ENCODE results near the gene DLK2. TPM values are rescaled to one million over a fixed set of nuclear protein-coding genes. Genes with fewer than 3 reads are reported as not detected.
"Not testable (repeated sequence)": the region's sequence is repeated elsewhere in the genome, so short reads cannot be mapped to it uniquely, and the experiment has no call there.

DLK2 gene
- total RNA-seq, 1 donor from 2014 or later = 4.8 TPM

DNA sequence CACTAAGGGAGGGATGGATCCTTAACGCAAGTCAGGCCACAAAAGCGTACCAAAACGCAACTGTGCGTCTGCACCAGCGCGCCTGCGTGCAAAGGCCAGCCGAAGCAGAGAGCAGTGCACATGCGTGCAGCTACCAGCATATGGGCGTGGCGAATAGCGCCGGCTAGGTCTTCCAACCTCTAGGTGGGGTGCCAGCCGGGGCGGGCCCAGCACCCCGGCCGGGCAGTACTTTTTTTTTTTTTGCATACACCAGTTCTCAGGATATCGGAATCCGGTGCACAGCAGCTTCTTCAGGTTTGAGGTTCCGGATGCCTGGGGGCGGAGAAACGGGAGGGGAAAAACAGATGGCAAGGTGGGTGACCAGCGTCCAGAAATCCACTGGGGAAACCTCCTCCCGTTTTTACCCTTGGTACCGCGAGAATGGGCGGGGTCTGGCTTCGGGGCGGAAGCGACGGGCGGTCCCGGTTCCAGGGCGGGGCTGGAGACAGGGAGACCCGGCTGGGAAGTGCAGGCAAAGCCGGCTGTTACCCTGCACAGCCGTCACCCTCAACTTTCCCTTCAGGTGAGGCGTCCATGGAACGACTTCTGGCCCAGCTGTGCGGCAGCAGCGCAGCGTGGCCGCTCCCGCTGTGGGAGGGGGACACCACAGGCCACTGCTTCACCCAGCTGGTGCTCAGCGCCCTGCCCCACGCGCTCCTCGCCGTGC lies 27.8 kb downstream of the DLK2 start, which contains the start of gene ABCC10:
ABCC10 (plus strand) TSS at position 136 of the 706 bp plus-strand sequence; CDS start at position 574, 438 bp downstream.
- peak; percentile 98 for DNase-seq (ENCODE audit: low spot score)

DNA sequence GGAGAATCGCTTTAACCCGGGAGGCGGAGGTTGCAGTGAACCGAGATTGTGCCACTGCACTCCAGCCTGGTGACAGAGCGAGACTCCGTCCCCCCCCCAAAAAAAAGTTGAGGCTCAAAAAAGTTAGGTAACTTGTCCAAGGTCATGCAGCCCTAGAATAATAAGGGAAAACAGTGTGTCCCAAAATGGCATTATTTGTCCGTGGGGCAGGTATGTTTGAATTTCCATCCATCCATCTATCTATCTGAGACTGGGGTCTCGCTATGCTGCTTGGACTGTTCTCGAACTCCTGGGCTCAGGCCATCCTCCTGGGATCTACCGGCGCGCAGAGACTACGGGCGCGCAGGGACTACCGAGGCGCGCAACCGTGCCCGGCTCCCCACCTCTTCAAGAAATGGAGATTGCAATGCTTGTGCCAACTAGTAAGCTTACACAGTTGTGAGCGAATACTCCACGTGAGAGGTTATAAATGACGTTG lies 28.4 kb downstream of the DLK2 start:
- no peak for DNase-seq (ENCODE audit: low spot score)

DNA sequence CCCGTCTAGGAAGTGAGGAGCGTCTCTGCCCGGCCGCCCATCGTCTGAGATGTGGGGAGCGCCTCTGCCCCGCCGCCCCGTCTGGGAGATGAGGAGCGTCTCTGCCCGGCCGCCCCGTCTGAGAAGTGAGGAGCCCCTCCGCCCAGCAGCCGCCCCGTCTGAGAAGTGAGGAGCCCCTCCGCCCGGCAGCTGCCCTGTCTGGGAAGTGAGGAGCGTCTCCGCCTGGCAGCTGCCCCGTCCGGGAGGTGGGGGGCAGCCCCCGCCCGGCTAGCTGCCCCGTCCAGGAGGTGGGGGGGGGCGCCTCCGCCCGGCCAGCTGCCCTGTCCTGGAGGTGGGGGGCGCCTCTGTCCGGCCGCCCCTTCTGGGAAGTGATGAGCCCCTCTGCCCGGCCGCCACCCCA lies 30.3 kb downstream of the DLK2 start:
- DNase-seq (ENCODE audit: low spot score) = not testable (repeated sequence)

DNA sequence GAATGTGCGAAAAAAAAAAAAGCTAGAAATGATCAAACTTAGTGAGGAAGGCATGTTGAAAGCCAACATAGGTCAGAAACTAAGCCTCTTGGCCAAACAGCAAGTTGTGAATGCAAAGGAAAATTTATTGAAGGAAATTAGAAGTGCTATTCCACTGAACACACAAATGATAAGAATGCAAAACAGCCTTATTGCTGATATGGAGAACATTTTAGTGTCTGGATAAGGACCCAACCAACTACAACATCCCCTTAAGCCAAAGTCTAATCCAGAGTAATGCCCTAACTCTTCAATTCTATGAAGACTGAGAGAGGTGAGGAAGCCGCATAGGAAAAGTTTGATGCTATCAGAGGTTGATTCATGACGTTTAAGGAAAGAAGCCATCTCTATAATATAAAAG lies 33.5 kb downstream of the DLK2 start:
- no peak for DNase-seq (ENCODE audit: low spot score)

DNA sequence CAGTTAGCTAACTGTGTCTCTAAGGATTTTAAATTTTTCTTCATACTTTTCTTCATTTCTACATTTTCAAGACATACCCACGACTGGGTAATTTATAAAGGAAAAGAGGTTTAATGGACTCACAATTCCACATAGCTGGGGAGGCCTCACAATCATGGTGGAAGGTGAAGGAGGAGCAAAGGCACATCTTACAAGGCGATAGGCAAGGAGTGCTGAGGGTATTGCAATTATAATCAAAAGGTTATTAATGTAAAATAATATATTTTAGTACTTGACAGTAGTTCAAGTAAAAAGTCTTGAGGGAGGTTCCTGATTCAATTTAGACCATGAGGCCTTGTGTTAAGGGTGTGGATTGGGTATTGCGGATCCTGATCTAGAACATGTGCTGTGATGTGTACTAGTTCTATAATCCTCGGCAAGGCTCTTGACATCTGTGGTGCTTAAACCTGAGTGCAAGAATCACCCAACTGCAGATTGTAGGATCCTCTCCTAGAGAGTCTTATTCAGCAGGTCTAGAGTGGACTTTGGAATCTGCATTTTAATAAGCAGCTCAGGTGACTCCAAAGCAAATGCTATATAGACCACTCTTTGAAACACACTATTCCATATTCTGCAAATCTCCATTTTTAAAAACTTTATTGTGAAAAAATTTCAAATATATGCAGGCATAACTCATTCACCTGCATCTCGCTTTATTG lies 35.2 kb downstream of the DLK2 start:
- no peak for DNase-seq (ENCODE audit: low spot score)

DNA sequence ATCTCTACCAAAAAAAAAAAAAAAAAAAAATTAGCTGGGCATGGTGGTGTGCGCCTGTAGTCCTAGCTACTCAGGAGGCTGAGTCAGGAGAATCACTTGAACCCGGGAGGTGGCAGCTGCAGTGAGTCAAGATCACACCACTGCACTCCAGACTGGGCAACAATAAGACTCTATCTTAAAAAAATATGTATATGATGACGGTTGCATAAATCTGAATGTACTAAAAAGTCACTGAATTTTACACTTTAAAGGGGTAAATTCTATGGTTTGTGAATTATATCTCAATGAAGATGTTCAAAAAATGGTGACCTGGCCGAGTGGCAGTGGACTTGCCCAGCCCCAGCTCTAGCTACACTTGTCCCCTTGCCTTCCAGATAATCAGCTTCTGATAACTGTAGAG lies 38.4 kb downstream of the DLK2 start:
- DNase-seq (ENCODE audit: low spot score) = no peak

DNA sequence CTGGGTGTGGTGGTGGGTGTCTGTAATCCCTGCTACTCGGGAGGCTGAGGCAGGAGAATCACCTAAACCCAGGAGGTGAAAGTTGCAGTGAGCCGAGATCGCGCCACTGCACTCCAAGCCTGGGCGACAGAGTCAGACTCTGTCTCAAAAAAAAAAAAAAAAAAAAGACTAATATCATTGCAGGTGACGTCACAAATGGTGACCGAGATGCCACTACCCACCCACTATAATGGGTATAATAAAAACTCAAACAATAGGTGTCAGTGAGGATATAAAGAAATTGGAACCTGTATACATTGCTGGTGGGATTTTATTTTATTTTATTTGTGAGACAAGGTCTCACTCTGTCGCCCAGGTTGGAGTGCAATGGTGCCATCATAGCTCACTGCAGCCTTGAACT lies 40.1 kb downstream of the DLK2 start:
- not testable (repeated sequence) for DNase-seq (ENCODE audit: low spot score)

DNA sequence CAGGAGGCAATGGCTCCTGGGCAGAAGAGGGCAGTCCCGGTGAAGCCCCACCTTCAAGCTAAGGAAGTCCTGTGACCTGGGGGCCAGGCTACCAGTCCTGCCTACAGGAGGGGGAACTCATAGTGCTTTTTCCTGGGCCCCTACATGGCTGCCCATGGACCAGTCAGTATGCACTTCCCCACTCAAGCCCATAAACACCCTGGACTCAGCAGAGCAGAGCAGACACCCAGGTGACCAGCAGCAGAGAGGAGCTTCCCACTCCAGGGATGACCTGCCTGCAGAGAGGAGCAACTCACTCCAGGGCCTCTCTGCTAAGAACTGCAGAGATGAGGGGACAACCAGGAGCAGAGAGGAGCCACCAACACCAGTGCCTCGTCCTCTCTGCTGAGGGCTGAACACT lies 42.3 kb downstream of the DLK2 start:
- no peak for DNase-seq (ENCODE audit: low spot score)

DNA sequence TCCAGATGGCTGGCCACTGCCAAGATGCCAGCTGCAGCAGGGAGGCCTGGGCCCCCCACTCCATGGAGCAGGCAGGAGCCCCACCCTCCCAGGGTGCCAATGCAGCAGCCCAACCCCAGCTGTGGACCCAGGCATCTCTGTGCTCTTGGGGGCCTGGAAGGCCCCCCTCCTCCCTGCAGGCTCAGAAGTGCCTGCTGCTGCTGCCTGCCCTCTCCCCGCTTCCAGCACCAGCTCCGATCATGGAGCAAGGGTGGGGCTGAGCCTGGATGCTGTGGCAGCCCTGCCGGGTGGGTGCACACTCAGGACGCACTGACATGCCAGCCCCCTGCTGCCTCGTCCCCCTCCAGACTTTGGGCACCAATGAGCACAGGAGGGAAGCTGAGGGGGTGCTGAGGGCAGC lies 42.8 kb downstream of the DLK2 start:
- DNase-seq (ENCODE audit: low spot score) = no peak

DNA sequence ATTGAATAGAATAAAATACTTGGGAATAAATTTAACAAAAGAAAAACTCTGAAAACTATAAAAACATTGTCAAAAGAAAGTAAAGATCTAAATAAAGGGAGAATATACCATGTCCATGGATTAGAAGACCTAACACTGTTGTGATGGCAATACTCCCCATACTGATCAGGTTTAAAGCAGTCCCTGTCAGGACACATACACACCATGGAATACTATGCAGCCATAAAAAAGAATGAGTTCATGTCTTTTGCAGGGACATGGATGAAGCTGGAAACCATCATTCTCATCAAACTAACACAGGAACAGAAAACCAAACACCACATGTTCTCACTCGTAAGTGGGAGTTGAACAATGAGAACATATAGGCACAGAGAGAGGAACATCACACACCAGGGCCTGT lies 44.6 kb downstream of the DLK2 start:
- DNase-seq (ENCODE audit: low spot score) = not testable (repeated sequence)

DNA sequence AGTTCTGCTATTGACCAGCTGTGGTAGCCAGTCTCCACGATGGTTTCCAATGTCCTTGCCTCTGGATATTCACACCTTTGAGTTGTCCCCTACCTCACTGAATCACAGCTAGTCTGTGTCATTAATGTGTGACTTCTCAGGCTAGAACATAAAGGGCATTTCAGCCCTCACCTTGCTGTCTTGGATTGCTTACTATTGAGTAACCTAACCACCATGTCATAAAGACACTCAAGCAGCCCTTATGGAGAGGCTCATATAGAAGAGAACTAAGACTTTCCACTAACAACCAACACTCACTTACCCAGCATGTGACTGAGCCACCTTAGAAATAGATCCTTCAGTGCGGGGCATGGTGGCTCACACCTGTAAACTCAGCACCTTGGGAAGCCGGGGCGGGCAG lies 47.1 kb downstream of the DLK2 start:
- DNase-seq (ENCODE audit: low spot score) = no peak

DNA sequence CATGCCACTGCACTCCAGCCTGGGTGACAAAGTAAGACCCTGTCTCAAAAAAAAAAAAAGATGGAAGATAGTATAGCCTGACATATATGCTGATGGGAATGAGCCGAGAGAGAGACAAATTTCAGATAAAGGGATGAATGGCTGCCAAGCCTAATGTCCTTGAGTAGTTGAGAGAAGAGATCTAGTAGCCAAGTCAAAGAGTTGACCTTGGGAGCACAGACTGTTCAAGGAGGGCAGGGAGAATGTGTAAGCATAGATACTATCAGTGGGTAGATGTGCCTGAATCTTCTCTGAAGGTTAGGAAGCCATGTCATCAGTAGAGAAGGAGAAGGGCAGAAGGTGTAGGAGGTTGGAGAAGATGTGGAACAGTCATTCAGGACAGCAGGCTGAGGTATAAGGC lies 48.1 kb downstream of the DLK2 start:
- DNase-seq (ENCODE audit: low spot score) = no peak

DNA sequence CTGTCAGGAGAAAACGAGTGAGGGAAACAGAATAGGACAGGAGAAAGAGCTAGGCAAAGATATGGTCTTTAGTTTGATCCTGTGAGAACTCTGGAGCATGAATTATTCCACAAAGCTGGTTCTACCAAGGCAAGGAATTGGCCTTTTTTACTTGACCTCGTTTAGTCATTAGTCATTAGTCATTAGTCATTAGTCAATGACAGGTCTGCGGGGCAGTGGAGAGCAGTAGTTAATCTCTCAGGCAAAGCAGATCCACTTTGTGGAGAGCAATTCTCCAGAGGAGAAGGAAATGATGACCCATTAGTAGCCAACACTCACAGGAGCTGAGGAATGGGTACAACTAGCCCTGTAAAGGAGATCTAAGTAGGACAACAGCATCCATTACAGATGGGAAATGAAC lies 50.0 kb downstream of the DLK2 start:
- DNase-seq (ENCODE audit: low spot score) = no peak

DNA sequence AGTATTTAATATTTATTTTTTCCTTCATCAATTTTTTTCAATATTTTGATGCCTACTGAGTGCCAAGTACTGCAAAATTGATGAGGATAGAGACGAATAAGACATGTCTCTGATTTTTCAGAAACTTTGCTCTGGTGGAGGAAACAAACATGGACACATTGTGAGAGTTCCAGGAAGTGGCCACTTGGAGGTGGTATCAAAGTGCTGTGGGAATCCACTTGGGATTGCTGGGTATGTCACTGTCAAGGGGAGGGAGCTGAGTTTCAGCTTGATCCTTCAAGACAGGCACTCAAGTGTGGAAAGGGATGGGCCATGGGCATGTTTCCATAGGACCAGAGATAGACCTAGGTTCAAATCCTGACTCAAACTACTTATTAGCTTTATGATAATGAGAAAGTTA lies 52.5 kb downstream of the DLK2 start:
- DNase-seq (ENCODE audit: low spot score) = no peak

DNA sequence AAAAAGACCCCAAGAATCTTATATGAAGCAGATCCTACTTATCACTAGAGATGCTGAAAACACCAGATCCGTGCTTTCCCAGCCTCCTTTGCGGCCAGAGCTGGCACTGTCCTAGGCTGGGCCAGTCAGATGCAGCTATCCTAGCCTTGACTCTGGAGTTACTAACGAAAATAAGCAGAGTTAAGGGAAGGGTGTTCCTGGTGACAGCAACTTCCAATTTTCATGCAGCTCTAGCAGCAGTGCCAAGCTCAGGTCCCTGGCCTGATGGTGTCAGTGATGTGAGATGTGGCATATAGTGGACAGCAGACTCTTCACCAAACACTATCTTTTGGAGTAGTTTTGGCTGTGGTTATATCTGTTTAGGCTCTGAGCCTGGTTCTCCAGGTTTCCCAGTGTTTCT lies 53.6 kb downstream of the DLK2 start:
- no peak for DNase-seq (ENCODE audit: low spot score)

Other genes starting within 250 kb of the DLK2 start
- 20.9 TPM for gene DNPH1, start 226.1 kb downstream of the DLK2 start, total RNA-seq (ENCODE audit: insufficient read depth, low replicate concordance)
- 0.48 TPM for gene TTBK1, start 212.1 kb downstream of the DLK2 start, total RNA-seq (ENCODE audit: insufficient read depth, low replicate concordance)
- not detected for gene SLC22A7, start 157.3 kb downstream of the DLK2 start, total RNA-seq (ENCODE audit: insufficient read depth, low replicate concordance)
- gene CRIP3, start 146.7 kb downstream of the DLK2 start, total RNA-seq (ENCODE audit: insufficient read depth, low replicate concordance) = 5.5 TPM
- gene ZNF318, start 85.9 kb downstream of the DLK2 start, total RNA-seq (ENCODE audit: insufficient read depth, low replicate concordance) = 7.7 TPM
- 10.6 TPM for gene ABCC10, start 28.0 kb downstream of the DLK2 start, total RNA-seq (ENCODE audit: insufficient read depth, low replicate concordance)
- gene TJAP1, start 22.0 kb upstream of the DLK2 start, total RNA-seq (ENCODE audit: insufficient read depth, low replicate concordance) = 17.6 TPM
- not detected for gene LRRC73, start 54.8 kb upstream of the DLK2 start, total RNA-seq (ENCODE audit: insufficient read depth, low replicate concordance)
- gene YIPF3, start 61.4 kb upstream of the DLK2 start, total RNA-seq (ENCODE audit: insufficient read depth, low replicate concordance) = 57.3 TPM
- 20.2 TPM for gene POLR1C, start 61.5 kb upstream of the DLK2 start, total RNA-seq (ENCODE audit: insufficient read depth, low replicate concordance)
- gene XPO5, start 120.5 kb upstream of the DLK2 start, total RNA-seq (ENCODE audit: insufficient read depth, low replicate concordance) = 15.9 TPM
- gene POLH, start 120.6 kb upstream of the DLK2 start, total RNA-seq (ENCODE audit: insufficient read depth, low replicate concordance) = 19.3 TPM
- 19.3 TPM for gene GTPBP2, start 173.7 kb upstream of the DLK2 start, total RNA-seq (ENCODE audit: insufficient read depth, low replicate concordance)
- gene MAD2L1BP, start 180.3 kb upstream of the DLK2 start, total RNA-seq (ENCODE audit: insufficient read depth, low replicate concordance) = 17.3 TPM
- gene RSPH9, start 189.5 kb upstream of the DLK2 start, total RNA-seq (ENCODE audit: insufficient read depth, low replicate concordance) = 0.48 TPM
- 23.1 TPM for gene MRPS18A, start 232.2 kb upstream of the DLK2 start, total RNA-seq (ENCODE audit: insufficient read depth, low replicate concordance)